Mesenteric fat pad (tissue), 1 donor: ENCODE data around the gene DISC1. TPM values are rescaled to one million over a fixed set of nuclear protein-coding genes. Genes with fewer than 3 reads are reported as not detected.
"Not testable (repeated sequence)": the region's sequence is repeated elsewhere in the genome, so short reads cannot be mapped to it uniquely, and the experiment has no call there.

Experiments
- DNase-seq: peaks from one replicate; pipeline ENCODE4 v3.0.0-alpha.2; 2020; ENCODE audit warnings: low spot score
- total RNA-seq: library from RNA; stranded (reverse); fragmentation: NEBNext Ultra II Directional; extraction: Animal tissue kit (Norgen Biotek cat#: 25700); gene quantifications from one replicate; pipeline ENCODE4 v1.2.1, GENCODE V29; 2021
- donor health status: DM: yes; HTN: yes; CAD: no.

The DISC1 gene
- total RNA-seq, 1 donor from 2014 or later: 13.0 TPM

- no peak for DNase-seq
Measured at GRCh38 chr1:231763456-231763855, 136.9 kb downstream of the DISC1 start.

GRCh38 chr1:231765825-231766224, 139.2 kb downstream of the DISC1 start:
- DNase-seq: not testable (repeated sequence)

GRCh38 chr1:231767471-231767870, 140.9 kb downstream of the DISC1 start:
- no peak for DNase-seq

GRCh38 chr1:231768416-231768815, 141.8 kb downstream of the DISC1 start:
- DNase-seq: no peak

GRCh38 chr1:231770506-231771175, 144.1 kb downstream of the DISC1 start:
- DNase-seq: no peak

- DNase-seq: no peak
Measured at GRCh38 chr1:231774719-231775335, 148.2 kb downstream of the DISC1 start.

- DNase-seq: no peak
Measured at GRCh38 chr1:231776010-231776756, 149.6 kb downstream of the DISC1 start.

GRCh38 chr1:231776757-231777062, 150.1 kb downstream of the DISC1 start:
- no peak for DNase-seq

- DNase-seq: no peak
Measured at GRCh38 chr1:231778009-231778719, 151.6 kb downstream of the DISC1 start.

- DNase-seq: no peak
Measured at GRCh38 chr1:231779081-231779480, 152.5 kb downstream of the DISC1 start.

- DNase-seq: no peak
Measured at GRCh38 chr1:231781892-231782291, 155.3 kb downstream of the DISC1 start.

- not testable (repeated sequence) for DNase-seq
Measured at GRCh38 chr1:231785073-231785472, 158.5 kb downstream of the DISC1 start.

- no peak for DNase-seq
Measured at GRCh38 chr1:231786126-231786525, 159.5 kb downstream of the DISC1 start.

- no peak for DNase-seq
Measured at GRCh38 chr1:231792634-231793033, 166.0 kb downstream of the DISC1 start.

- DNase-seq: no peak
Measured at GRCh38 chr1:231793893-231794292, 167.3 kb downstream of the DISC1 start.

- DNase-seq: no peak
Measured at GRCh38 chr1:231796141-231796540, 169.6 kb downstream of the DISC1 start.

GRCh38 chr1:231799363-231799986, 172.9 kb downstream of the DISC1 start:
- no peak for DNase-seq

- DNase-seq: no peak
Measured at GRCh38 chr1:231800108-231800507, 173.5 kb downstream of the DISC1 start.

- DNase-seq: no peak
Measured at GRCh38 chr1:231801042-231801585, 174.5 kb downstream of the DISC1 start.

- no peak for DNase-seq
Measured at GRCh38 chr1:231803353-231803752, 176.8 kb downstream of the DISC1 start.
